Eye (tissue), 1 donor: ENCODE results near the gene GPR173.

Experiments used
- DNase-seq: peaks from one replicate; pipeline ENCODE4 v3.0.0-alpha.2; 2015

Gene GPR173

DNA sequence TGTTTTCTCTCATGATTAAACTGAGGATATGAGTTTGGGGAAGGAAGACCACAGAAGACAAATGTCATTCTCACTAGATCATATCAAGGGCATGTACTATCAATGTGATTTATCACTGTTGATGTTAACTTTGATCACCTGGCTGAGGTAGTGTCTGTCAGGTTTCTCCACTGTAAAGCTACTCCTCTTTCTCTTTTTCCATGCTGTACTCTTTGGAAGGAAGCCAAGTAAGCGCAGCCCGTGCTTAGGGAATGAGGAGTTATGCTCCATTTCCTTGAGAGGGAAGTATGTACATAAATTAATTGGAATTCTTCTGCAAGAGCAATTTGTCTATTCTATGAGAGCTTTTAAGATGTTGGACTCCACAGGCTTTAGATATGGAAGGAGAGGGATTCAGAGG, 41.3 kb downstream of the GPR173 start:
- DNase-seq = no peak

GRCh38 chrX:53091354-53091753, 42.8 kb downstream of the GPR173 start:
- no peak for DNase-seq

- DNase-seq = peak; percentile 82
Measured at GRCh38 chrX:53093177-53093655, 44.6 kb downstream of the GPR173 start.

GRCh38 chrX:53093748-53094581, 45.4 kb downstream of the GPR173 start, which contains the start of gene KANTR:
TSS of gene KANTR (plus strand) at chrX:53094142. CDS start at chrX:53124273, 30,131 bp downstream.
- DNase-seq = peak; percentile 96

DNA sequence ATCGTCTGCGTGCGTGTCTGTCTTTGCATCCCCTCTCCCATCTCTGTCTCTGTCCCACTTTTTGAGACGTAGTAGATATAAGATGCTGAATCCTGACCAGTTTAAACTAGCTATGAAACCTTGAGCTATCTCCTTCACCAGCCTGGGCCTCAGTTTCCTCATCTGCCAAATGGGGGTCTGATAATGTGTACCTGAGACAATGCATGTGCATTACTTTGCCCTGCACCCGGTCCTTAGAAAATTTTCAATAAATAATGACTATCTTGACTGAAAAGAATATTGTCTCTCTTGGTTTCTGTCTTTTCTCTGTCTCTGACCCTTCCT, 46.0 kb downstream of the GPR173 start:
- no peak for DNase-seq

DNA sequence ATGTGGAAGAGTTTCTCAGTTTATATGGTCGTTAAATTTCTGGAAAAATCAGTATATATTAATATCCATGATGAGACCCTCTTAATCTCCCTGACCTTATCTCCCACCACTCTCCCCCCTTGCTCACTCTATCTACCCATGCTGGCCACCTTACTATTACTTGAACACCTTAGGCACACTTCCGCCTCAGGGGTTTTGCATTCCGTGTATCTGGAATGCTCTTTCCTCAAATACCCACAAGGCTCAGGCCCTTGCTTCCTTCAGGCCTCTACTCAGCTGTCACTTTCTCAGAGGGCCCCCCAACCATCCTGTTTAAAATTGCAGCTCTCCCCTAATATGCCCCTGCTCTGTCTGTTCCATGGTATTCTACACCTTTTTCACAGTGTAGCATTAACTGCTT, 47.2 kb downstream of the GPR173 start:
- DNase-seq = no peak

GRCh38 chrX:53114864-53115549, 66.4 kb downstream of the GPR173 start:
- DNase-seq = no peak

DNA sequence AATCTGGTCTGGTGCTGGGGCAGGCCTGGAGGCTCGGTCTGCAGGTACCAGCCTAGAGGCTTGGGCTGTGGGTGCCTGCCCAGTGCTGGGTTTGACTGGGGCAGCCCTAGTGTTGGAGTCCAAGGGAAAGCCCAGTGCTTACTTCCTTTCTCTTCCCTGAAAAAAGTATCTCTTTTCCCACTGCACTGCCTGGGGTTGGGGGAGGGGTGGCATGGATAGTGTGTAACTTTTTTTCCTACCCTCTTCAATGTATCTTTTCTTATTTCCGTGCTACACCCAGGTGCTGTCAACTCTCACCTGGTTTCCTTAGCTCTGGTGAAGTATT, 66.9 kb downstream of the GPR173 start:
- DNase-seq = no peak

DNA sequence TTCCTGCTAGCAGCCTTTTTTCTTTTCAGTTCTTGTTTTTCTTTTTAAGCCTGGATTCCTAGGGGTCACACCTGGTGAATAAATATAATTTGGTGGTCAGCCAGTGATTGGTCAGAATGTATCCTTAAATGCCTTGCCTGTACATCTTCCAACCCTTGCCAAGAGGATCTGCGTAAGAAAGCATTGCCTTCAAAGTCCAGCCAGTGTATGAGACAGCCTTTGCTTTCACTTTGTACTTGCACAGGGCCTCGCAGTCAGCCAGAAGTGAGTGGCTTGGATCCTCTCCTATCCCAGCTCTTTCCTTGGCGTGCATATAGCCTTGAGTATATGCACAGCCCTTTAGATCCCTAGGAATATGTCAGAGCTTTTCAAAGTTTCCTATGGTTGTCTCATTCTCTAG, 67.5 kb downstream of the GPR173 start:
- DNase-seq = no peak

- no peak for DNase-seq
Measured at GRCh38 chrX:53122013-53122412, 73.4 kb downstream of the GPR173 start.

DNA sequence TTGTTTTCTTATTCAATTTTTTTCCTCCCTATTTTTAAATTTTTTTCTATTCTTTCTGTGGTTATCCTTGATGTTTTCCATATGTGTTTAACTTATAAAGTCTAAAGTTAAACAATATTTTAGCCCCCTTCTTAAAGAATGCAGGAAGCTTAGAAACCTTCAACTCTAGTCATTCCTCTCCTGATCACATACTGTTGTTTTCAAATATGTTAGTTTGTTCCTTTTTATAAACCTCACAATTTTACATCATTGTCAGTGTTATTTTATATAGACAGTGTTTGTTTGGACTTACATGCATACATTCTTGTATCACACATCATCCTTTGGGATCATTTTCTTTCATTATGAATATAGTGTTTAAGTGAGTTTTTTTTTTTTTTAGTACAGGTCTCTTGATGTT, 76.9 kb downstream of the GPR173 start:
- DNase-seq = no peak

DNA sequence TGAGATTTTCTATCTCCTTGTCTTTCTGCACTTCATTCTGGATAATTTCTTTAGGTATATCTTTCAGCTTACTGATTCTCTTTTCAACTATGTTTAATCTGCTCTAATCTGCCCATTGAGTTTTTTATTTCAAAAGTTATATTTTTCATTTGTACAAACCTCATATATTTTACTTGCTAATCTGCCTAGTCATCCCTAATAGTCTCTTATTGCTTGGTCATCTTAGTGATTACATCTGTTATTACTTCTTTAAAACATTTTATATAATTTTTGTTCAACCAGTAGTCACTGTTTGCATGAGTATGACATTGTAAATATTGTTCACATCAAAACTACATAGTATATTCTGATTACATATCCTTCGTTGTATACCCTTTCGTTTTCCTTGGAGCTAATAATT, 77.8 kb downstream of the GPR173 start:
- DNase-seq = no peak

- DNase-seq = no peak
Measured at GRCh38 chrX:53128097-53128749, 79.6 kb downstream of the GPR173 start.
